AG10803 (cell line): ENCODE data around the gene EGFR.
A peak's percentile ranks its signal among the peaks of the same experiment; 100 is the strongest.

ENCODE experiments used
- DNase-seq: peaks from one replicate; pipeline ENCODE4 v3.0.0; 2010; ENCODE audit warnings: low read depth
- H3K4me3 ChIP-seq: 2 replicates; pipeline ENCODE4 v1.5.1; 2011; ENCODE audit warnings: mild to moderate bottlenecking, low read length, control low read depth
- TF ChIP-seq, protein P1 (sequence below): conservative IDR thresholded peaks from 2 replicates; pipeline ENCODE4 v1.5.1; 2011; ENCODE audit warnings: mild to moderate bottlenecking, low read length, control low read depth, inconsistent platforms

EGFR gene

DNA sequence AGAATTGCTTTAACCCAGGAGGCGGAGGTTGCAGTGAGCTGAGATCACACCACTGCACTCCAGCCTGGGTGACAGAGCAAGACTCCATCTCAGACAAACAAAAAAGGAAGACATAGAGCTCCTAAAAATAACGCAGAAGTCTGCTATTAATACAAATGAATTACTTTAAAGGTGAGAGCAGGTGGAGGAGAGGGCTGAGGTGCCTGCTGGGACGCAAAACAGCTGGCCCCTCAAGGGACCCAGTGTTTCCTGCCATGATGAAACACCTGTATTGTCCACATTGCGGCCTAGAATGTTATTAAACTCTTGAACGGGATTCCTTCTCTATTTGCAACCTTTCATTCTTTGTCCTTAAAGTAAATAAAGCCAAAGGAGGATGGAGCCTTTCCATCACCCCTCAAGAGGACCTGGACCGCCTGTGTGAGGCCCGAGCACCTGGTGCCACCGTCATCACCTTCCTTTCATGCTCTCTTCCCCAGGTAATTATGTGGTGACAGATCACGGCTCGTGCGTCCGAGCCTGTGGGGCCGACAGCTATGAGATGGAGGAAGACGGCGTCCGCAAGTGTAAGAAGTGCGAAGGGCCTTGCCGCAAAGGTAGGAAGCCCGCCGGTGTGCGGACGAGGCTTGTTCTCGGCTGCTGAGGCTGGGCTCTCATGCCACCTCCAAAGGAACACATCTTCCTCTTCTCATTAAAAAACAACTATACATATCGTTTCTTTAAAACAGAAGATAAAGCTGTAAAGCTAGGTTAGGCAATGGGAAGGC lies 136.7 kb downstream of the EGFR start:
- DNase-seq = no peak

DNA sequence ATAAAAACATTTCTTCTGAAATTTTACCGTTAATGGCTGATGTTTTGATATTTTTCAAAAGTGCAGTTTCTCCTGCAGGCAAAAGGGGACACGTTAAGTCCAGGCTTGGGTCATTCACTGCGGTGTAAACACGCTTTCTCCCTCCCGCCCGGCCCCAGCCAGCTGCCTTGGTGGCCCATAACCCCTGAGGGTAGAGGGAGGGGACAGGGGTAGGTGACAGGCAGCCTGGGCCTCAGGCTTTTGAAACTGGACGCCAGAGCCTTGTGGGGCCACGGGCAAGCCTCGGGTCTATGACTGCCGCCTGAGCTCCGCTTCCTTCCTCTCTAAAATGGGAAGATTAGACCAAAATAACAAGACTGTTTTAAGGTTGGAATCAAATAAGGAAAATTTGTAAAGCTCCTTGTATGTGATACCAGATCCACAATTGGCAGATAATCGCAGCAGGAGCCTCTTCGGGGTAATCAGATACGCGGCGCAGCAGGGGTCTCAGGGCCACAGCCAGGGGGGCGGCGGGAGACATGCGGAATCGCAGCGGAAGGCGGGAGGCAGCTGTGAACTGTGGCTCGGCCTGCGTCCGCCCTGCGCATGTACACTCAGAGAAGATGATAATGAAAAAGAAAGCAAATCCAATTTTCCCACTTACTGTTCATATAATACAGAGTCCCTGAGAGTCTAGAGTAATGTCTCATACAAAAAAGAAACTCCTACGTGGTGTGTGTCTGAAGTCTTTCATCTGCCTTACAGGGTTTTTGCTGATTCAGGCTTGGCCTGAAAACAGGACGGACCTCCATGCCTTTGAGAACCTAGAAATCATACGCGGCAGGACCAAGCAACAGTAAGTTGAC lies 138.3 kb downstream of the EGFR start:
- no peak for DNase-seq
- TF ChIP-seq, protein P1, sequence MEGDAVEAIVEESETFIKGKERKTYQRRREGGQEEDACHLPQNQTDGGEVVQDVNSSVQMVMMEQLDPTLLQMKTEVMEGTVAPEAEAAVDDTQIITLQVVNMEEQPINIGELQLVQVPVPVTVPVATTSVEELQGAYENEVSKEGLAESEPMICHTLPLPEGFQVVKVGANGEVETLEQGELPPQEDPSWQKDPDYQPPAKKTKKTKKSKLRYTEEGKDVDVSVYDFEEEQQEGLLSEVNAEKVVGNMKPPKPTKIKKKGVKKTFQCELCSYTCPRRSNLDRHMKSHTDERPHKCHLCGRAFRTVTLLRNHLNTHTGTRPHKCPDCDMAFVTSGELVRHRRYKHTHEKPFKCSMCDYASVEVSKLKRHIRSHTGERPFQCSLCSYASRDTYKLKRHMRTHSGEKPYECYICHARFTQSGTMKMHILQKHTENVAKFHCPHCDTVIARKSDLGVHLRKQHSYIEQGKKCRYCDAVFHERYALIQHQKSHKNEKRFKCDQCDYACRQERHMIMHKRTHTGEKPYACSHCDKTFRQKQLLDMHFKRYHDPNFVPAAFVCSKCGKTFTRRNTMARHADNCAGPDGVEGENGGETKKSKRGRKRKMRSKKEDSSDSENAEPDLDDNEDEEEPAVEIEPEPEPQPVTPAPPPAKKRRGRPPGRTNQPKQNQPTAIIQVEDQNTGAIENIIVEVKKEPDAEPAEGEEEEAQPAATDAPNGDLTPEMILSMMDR = no peak
- H3K4me3 ChIP-seq = no peak overlapping the region

More for the DNA sequence above, 136.7 kb downstream of the EGFR start:
- TF ChIP-seq, protein P1 = no peak
- no peak overlapping the region for H3K4me3 ChIP-seq

DNA sequence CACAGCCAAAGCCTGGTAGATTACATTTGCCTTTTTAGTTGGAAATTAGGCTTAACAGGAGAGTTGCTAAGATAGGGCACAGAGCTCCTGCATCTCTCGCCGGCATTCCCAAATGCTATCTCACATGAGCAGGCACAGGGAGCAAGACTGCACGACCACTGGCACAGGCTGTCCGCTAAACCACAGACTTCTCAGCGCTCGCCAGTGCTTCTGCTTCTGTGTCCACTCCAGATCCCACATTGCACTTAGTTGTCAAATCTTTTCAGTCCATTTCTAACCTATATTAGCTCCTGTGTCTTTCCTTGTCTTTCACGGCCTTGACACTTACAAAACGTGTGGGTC lies 138.9 kb downstream of the EGFR start:
- TF ChIP-seq, protein P1 = no peak
- DNase-seq = no peak
- no peak overlapping the region for H3K4me3 ChIP-seq

DNA sequence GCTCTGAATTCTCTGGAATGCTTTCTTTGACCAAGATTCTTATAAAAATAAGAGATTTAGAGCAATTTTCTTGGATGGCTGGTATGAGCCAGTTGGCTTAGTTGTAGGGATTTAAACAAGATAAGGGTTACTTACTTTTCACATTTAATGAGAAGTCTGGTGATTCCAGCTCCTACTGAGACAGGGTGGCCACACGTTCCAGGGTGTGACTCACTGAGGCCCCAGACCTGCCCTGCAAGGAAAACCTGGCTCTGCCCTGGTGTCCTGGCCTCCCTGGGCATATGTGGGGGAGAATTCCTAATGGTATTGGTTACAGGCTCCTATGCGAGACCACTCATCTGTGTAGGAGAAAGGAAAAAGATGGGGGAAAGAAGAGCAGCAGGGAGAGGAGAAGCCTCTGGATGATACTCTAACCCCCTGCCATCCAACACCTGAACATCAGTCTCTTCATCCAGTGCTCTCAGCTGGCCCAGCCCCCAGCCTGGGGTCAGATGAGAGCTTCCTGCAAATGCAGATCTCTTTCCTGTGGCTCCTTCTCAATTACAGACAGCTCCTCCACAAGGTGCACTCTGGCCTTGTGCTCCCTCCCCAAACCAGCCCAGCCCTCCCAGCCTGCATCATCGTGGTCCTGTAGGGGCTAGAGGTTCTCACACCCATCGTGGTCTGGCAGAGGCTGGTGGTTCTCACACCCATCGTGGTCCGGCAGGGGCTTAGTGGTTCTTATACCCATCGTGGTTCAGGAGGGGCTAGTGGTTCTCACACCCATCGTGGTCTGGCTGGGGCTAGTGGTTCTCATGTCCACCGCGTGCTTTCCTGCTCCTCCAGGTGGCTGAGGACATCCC lies 139.9 kb downstream of the EGFR start:
- DNase-seq = peak; percentile 26
- TF ChIP-seq, protein P1 = no peak

DNA sequence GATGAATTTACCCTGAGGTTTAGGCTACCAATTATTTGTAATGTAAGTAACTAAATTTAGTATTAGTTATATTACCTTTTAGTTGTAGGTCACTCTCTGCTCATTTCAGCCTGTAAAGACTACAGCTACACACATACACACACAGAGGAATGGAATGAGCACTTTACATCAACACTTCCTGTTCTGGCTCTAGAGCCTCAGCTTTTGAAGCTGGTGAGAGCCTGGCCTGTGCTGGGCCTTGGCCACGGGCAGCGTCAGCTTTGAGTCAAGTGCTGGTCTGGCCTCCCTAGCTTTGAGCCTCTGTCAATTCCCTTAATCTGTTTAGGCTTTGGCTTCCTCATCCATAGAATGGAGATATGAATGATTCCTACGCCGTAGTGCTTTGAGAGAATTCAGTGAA lies 141.7 kb downstream of the EGFR start:
- no peak overlapping the region for H3K4me3 ChIP-seq
- peak; percentile 79 for DNase-seq
- TF ChIP-seq, protein P1 = no peak

More for the DNA sequence above, 139.9 kb downstream of the EGFR start:
- H3K4me3 ChIP-seq = no peak overlapping the region

DNA sequence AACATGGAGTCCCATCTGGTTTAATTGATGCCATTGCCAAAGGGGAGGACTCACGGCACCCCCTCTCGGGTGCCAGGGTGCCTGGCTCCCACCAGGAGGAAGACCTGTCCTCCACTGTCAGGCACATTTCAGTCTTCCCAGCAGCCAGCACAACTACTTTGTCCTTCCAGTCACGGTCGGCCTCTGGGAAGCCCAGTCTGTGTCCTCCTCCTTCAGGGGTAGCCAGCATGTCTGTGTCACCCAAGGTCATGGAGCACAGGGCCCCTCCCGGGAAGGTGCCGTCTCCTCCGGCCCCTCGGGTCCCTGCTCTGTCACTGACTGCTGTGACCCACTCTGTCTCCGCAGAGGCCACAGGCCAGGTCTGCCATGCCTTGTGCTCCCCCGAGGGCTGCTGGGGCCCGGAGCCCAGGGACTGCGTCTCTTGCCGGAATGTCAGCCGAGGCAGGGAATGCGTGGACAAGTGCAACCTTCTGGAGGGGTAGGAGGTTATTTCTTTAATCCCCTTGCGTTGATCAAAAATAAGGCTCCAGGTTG lies 142.4 kb downstream of the EGFR start:
- TF ChIP-seq, protein P1 = no peak
- H3K4me3 ChIP-seq = no peak overlapping the region
- DNase-seq = no peak
